H4 (cell line): ENCODE measurements around the gene EPHB2. TPM values are rescaled to one million over a fixed set of nuclear protein-coding genes. Genes with fewer than 3 reads are reported as not detected.

ENCODE experiments used
- DNase-seq: peaks from one replicate; pipeline ENCODE4 v3.0.0-alpha.2; 2015; ENCODE audit warnings: low spot score
- total RNA-seq: library from RNA; depleted of rRNA; stranded (reverse); fragments of >200 nt; shearing (Covaris generic); gene quantifications from 2 replicates; pipeline ENCODE4 v1.2.3, GENCODE V29; 2014; rRNA removed

The EPHB2 gene
- total RNA-seq, 1 experiment from 2014 or later, result 70.9 TPM

- peak; percentile 53 for DNase-seq
Observed at GRCh38 chr1:22949822-22950331, 239.2 kb downstream of the EPHB2 start.

- DNase-seq, result no peak
Observed at GRCh38 chr1:22951796-22952195, 241.2 kb downstream of the EPHB2 start.

GRCh38 chr1:22952694-22953056 lies 242.0 kb downstream of the EPHB2 start:
- DNase-seq, result no peak

- DNase-seq, result no peak
Observed at GRCh38 chr1:22953057-22953739, 242.6 kb downstream of the EPHB2 start.

GRCh38 chr1:22953740-22954141 lies 243.1 kb downstream of the EPHB2 start:
- no peak for DNase-seq

GRCh38 chr1:22955146-22955545 lies 244.5 kb downstream of the EPHB2 start:
- DNase-seq, result no peak

GRCh38 chr1:22957066-22957465 lies 246.4 kb downstream of the EPHB2 start:
- DNase-seq, result no peak

GRCh38 chr1:22958556-22958955 lies 247.9 kb downstream of the EPHB2 start:
- DNase-seq, result no peak

GRCh38 chr1:22959545-22960360 lies 249.1 kb downstream of the EPHB2 start:
- no peak for DNase-seq

GRCh38 chr1:22962558-22962957 lies 251.9 kb downstream of the EPHB2 start:
- no peak for DNase-seq

GRCh38 chr1:22963044-22963677 lies 252.5 kb downstream of the EPHB2 start:
- DNase-seq, result no peak

- no peak for DNase-seq
Observed at GRCh38 chr1:22966309-22966708, 255.7 kb downstream of the EPHB2 start.

GRCh38 chr1:22967833-22968232 lies 257.2 kb downstream of the EPHB2 start:
- no peak for DNase-seq

- DNase-seq, result peak; percentile 77
Observed at GRCh38 chr1:22969304-22969709, 258.7 kb downstream of the EPHB2 start.

- DNase-seq, result no peak
Observed at GRCh38 chr1:22970096-22970495, 259.5 kb downstream of the EPHB2 start.

Other genes with a start within 250 kb of the EPHB2 start
- gene EPHA8, start 147.3 kb upstream of the EPHB2 start, total RNA-seq, result 0.31 and 1.6 TPM in 2 replicates
- gene C1QA, start 74.2 kb upstream of the EPHB2 start, total RNA-seq, result not detected in 2 replicates
- gene C1QC, start 67.2 kb upstream of the EPHB2 start, total RNA-seq, result not detected in 2 replicates
- not detected in 2 replicates for gene C1QB, start 57.6 kb upstream of the EPHB2 start, total RNA-seq